NT2/D1 (cell line): ENCODE measurements around the gene UCK2.

ENCODE experiments used
- SUZ12 ChIP-seq: IDR thresholded peaks from 2 replicates; pipeline ENCODE4 v1.6.1; 2011; ENCODE audit not compliant: insufficient read length, insufficient read depth; ENCODE audit errors: extremely low read depth
- YY1 ChIP-seq: IDR thresholded peaks from 2 replicates; pipeline ENCODE4 v1.6.1; 2011; ENCODE audit not compliant: insufficient read length, insufficient read depth
- ZNF274 ChIP-seq: IDR thresholded peaks from 2 replicates; pipeline ENCODE4 v1.6.1; 2011; ENCODE audit warnings: mild to moderate bottlenecking, low read depth, low read length

- TF ChIP-seq YY1 (no peak), SUZ12 (no peak), ZNF274 (no peak)
Observed at GRCh38 chr1:165895451-165895871, 68.0 kb downstream of the UCK2 start.
